ENCODE results near the gene PRKCE. TPM values are rescaled to one million over a fixed set of nuclear protein-coding genes. Genes with fewer than 3 reads are reported as not detected.

Gene PRKCE
- total and polyA plus RNA-seq, 4 experiments from 2014 or later, result 1.8 to 21.7 (median 11.0) TPM

GRCh38 chr2:45617496-45617895 is 34.0 kb upstream of the PRKCE start:
- CTCF ChIA-PET (ENCODE audit: partially characterized antibody), result interaction anchor here (1.3 kb wide), 1 partner anchor 161 kb away, joined by 5 read pairs; no protein-coding TSS in a partner anchor
- no peak overlapping the region for H3K4me3 Mint-ChIP-seq
- no peaks in the 10 kb centered on the region for H3K27me3 ChIP-seq (ENCODE audit: insufficient read depth, low read length)
- intact Hi-C loops (cut with micrococcal nuclease), result no loop called here
- H3K27me3 Mint-ChIP-seq, result peaks cover 8 to 9% of the 10 kb centered on the region in 2 donors
- no peaks in the 10 kb centered on the region for H3K36me3 Mint-ChIP-seq
- H3K27ac ChIP-seq (ENCODE audit: low read depth, low read length), result no peak overlapping the region
- H3K9me3 ChIP-seq (ENCODE audit: control insufficient read depth in 1 of 2, low read length in 2 of 2), result no peaks in the 10 kb centered on the region
- H3K4me1 Mint-ChIP-seq, result no peaks in the 10 kb centered on the region
- H3K27ac Mint-ChIP-seq, result no peak overlapping the region
- no peaks in the 10 kb centered on the region for H3K36me3 ChIP-seq (ENCODE audit: insufficient read depth, low read length)
- no peak for DNase-seq
- H3K4me1 ChIP-seq (ENCODE audit: insufficient read depth, low read length), result no peaks in the 10 kb centered on the region
- POLR2A ChIA-PET (ENCODE audit: partially characterized antibody), result no interaction called here
- no peaks in the 10 kb centered on the region for H3K9me3 Mint-ChIP-seq
- no peak overlapping the region for H3K4me3 ChIP-seq (ENCODE audit: low read length in 2 of 2)

GRCh38 chr2:45622336-45623075 is 29.0 kb upstream of the PRKCE start:
- Histone ChIP-seq H3K27ac (ENCODE audit: low read depth, low read length) (no peak overlapping the region), H3K4me3 (ENCODE audit: low read length in 2 of 2) (no peak overlapping the region), H3K36me3 (ENCODE audit: insufficient read depth, low read length) (no peaks in the 10 kb centered on the region), H3K27me3 (ENCODE audit: insufficient read depth, low read length) (no peaks in the 10 kb centered on the region), H3K4me1 (ENCODE audit: insufficient read depth, low read length) (no peaks in the 10 kb centered on the region), H3K9me3 (ENCODE audit: control insufficient read depth in 1 of 2, low read length in 2 of 2) (no peaks in the 10 kb centered on the region)
- no peak for DNase-seq
- Mint-ChIP-seq H3K9me3 (no peaks in the 10 kb centered on the region), H3K27ac (no peak overlapping the region), H3K4me3 (no peak overlapping the region), H3K36me3 (no peaks in the 10 kb centered on the region), H3K4me1 (no peaks in the 10 kb centered on the region), H3K27me3 (peaks cover 15% of the 10 kb centered on the region in 2 donors)
- POLR2A ChIA-PET (ENCODE audit: partially characterized antibody), result no interaction called here
- intact Hi-C loops (cut with micrococcal nuclease), result no loop called here
- CTCF ChIA-PET (ENCODE audit: partially characterized antibody), result interaction anchor here (1.0 kb wide), 1 partner anchor 156 kb away, joined by 3 read pairs; no protein-coding TSS in a partner anchor

DNA sequence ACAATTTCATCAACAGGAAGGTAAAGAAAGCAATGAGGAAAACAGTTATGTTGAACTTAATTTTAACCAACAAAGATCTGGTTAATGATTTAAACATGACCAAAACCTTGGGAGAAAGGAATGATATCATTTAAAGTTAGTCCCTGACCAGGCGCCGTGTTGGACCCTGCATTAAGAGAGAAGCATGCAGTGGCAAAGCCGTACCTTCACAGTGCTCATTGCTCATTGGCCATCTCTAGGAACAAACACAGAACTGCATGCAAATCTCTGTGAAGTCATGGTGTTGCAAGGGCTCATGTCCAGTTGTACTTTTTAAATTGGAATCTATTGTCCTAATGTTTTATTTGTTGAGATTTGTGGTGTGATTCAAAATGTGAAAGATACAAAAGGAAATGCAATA is 28.4 kb upstream of the PRKCE start:
- Histone ChIP-seq H3K36me3 (ENCODE audit: insufficient read depth, low read length) (no peaks in the 10 kb centered on the region), H3K4me3 (ENCODE audit: low read length in 2 of 2) (no peak overlapping the region), H3K27me3 (ENCODE audit: insufficient read depth, low read length) (no peaks in the 10 kb centered on the region), H3K9me3 (ENCODE audit: control insufficient read depth in 1 of 2, low read length in 2 of 2) (no peaks in the 10 kb centered on the region), H3K27ac (ENCODE audit: low read depth, low read length) (no peak overlapping the region), H3K4me1 (ENCODE audit: insufficient read depth, low read length) (no peaks in the 10 kb centered on the region)
- no peaks in the 10 kb centered on the region for H3K36me3 Mint-ChIP-seq
- intact Hi-C loops (cut with micrococcal nuclease), result no loop called here
- no peaks in the 10 kb centered on the region for H3K4me1 Mint-ChIP-seq
- no peak overlapping the region for H3K4me3 Mint-ChIP-seq
- ChIA-PET POLR2A (ENCODE audit: partially characterized antibody) (no interaction called here), CTCF (ENCODE audit: partially characterized antibody) (interaction anchor here (0.6 to 1.0 kb wide), 2 partner anchors 140 to 156 kb away, joined by 3 read pairs; no protein-coding TSS in a partner anchor)
- H3K9me3 Mint-ChIP-seq, result no peaks in the 10 kb centered on the region
- no peak for DNase-seq
- no peak overlapping the region for H3K27ac Mint-ChIP-seq
- H3K27me3 Mint-ChIP-seq, result peaks cover 15 to 16% of the 10 kb centered on the region in 2 donors

DNA sequence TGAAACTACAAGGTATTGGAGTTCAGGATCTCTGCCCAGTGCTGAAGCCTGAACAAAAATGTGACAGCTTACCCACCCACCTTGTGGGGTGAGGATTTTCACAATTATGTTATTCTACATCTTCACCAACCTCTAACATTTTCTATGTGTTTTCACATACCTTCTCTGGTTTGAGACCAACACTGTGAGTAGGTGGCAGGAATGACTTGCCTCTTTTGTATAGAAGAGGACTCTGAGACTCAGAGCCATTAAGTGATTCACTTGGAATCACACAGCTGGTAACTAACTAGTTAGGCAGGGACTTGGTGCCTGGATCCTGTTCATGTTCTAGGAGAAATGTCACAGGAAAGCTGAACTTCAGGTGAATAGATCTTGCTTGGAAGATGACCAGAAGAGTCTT is 25.7 kb upstream of the PRKCE start:
- Histone ChIP-seq H3K36me3 (ENCODE audit: insufficient read depth, low read length) (no peaks in the 10 kb centered on the region), H3K27me3 (ENCODE audit: insufficient read depth, low read length) (no peaks in the 10 kb centered on the region), H3K4me3 (ENCODE audit: low read length in 2 of 2) (no peak overlapping the region), H3K4me1 (ENCODE audit: insufficient read depth, low read length) (no peaks in the 10 kb centered on the region), H3K27ac (ENCODE audit: low read depth, low read length) (no peak overlapping the region), H3K9me3 (ENCODE audit: control insufficient read depth in 1 of 2, low read length in 2 of 2) (no peaks in the 10 kb centered on the region)
- Mint-ChIP-seq H3K27me3 (peaks cover 12 to 18% of the 10 kb centered on the region in 2 donors), H3K36me3 (no peaks in the 10 kb centered on the region), H3K9me3 (peaks cover 0 to 3% (median 0%) of the 10 kb centered on the region in 8 donors), H3K4me1 (no peaks in the 10 kb centered on the region), H3K27ac (no peak overlapping the region), H3K4me3 (no peak overlapping the region)
- intact Hi-C loops (cut with micrococcal nuclease), result no loop called here
- CTCF ChIA-PET (ENCODE audit: partially characterized antibody), result no interaction called here
- DNase-seq, result no peak
- POLR2A ChIA-PET (ENCODE audit: partially characterized antibody), result no interaction called here

GRCh38 chr2:45626387-45627221 is 24.9 kb upstream of the PRKCE start:
- H3K36me3 ChIP-seq (ENCODE audit: insufficient read depth, low read length), result no peaks in the 10 kb centered on the region
- ChIA-PET CTCF (ENCODE audit: partially characterized antibody) (interaction anchor here (1.5 kb wide), 1 partner anchor 14 kb away, joined by 6 read pairs; no protein-coding TSS in a partner anchor), POLR2A (ENCODE audit: partially characterized antibody) (no interaction called here)
- H3K9me3 Mint-ChIP-seq, result peaks cover 0 to 3% (median 0%) of the 10 kb centered on the region in 8 donors
- H3K4me3 ChIP-seq (ENCODE audit: low read length in 2 of 2), result no peak overlapping the region
- H3K4me1 ChIP-seq (ENCODE audit: insufficient read depth, low read length), result no peaks in the 10 kb centered on the region
- no peak overlapping the region for H3K27ac Mint-ChIP-seq
- no peaks in the 10 kb centered on the region for H3K4me1 Mint-ChIP-seq
- H3K27ac ChIP-seq (ENCODE audit: low read depth, low read length), result no peak overlapping the region
- peaks cover 3% of the 10 kb centered on the region for H3K27me3 ChIP-seq (ENCODE audit: insufficient read depth, low read length)
- H3K4me3 Mint-ChIP-seq, result no peak overlapping the region
- intact Hi-C loops (cut with micrococcal nuclease), result no loop called here
- H3K9me3 ChIP-seq (ENCODE audit: control insufficient read depth in 1 of 2, low read length in 2 of 2), result no peaks in the 10 kb centered on the region
- peaks cover 12 to 14% of the 10 kb centered on the region in 2 donors for H3K27me3 Mint-ChIP-seq
- DNase-seq, result no peak
- H3K36me3 Mint-ChIP-seq, result no peaks in the 10 kb centered on the region

GRCh38 chr2:45627911-45628310 is 23.6 kb upstream of the PRKCE start:
- ChIA-PET CTCF (ENCODE audit: partially characterized antibody) (interaction anchor here (1.5 to 2.0 kb wide), 2 partner anchors 13 to 151 kb away, joined by 4 to 6 read pairs; no protein-coding TSS in a partner anchor), POLR2A (ENCODE audit: partially characterized antibody) (no interaction called here)
- no peak overlapping the region for H3K27ac ChIP-seq (ENCODE audit: low read depth, low read length)

GRCh38 chr2:45629971-45630370 is 21.5 kb upstream of the PRKCE start:
- H3K27ac Mint-ChIP-seq, result no peak overlapping the region
- H3K4me1 Mint-ChIP-seq, result no peaks in the 10 kb centered on the region
- peaks cover 15 to 17% of the 10 kb centered on the region in 2 donors for H3K27me3 Mint-ChIP-seq
- ChIA-PET CTCF (ENCODE audit: partially characterized antibody) (no interaction called here), POLR2A (ENCODE audit: partially characterized antibody) (no interaction called here)
- H3K36me3 Mint-ChIP-seq, result no peaks in the 10 kb centered on the region
- no peak overlapping the region for H3K4me3 ChIP-seq (ENCODE audit: low read length in 2 of 2)
- no peaks in the 10 kb centered on the region for H3K4me1 ChIP-seq (ENCODE audit: insufficient read depth, low read length)
- no peaks in the 10 kb centered on the region for H3K36me3 ChIP-seq (ENCODE audit: insufficient read depth, low read length)
- H3K27me3 ChIP-seq (ENCODE audit: insufficient read depth, low read length), result peaks cover 3% of the 10 kb centered on the region
- H3K4me3 Mint-ChIP-seq, result no peak overlapping the region
- no peak overlapping the region for H3K27ac ChIP-seq (ENCODE audit: low read depth, low read length)
- no peak for DNase-seq
- H3K9me3 ChIP-seq (ENCODE audit: control insufficient read depth in 1 of 2, low read length in 2 of 2), result no peaks in the 10 kb centered on the region
- peaks cover 0 to 3% (median 0%) of the 10 kb centered on the region in 8 donors for H3K9me3 Mint-ChIP-seq
- intact Hi-C loops (cut with micrococcal nuclease), result no loop called here

More at GRCh38 chr2:45627911-45628310, 23.6 kb upstream of the PRKCE start:
- Histone ChIP-seq H3K36me3 (ENCODE audit: insufficient read depth, low read length) (no peaks in the 10 kb centered on the region), H3K4me3 (ENCODE audit: low read length in 2 of 2) (no peak overlapping the region), H3K27me3 (ENCODE audit: insufficient read depth, low read length) (peaks cover 3% of the 10 kb centered on the region), H3K9me3 (ENCODE audit: control insufficient read depth in 1 of 2, low read length in 2 of 2) (no peaks in the 10 kb centered on the region), H3K4me1 (ENCODE audit: insufficient read depth, low read length) (no peaks in the 10 kb centered on the region)
- H3K4me3 Mint-ChIP-seq, result no peak overlapping the region
- peaks cover 8 to 12% of the 10 kb centered on the region in 2 donors for H3K27me3 Mint-ChIP-seq
- intact Hi-C loops (cut with micrococcal nuclease), result no loop called here
- H3K27ac Mint-ChIP-seq, result no peak overlapping the region
- H3K9me3 Mint-ChIP-seq, result peaks cover 0 to 3% (median 0%) of the 10 kb centered on the region in 8 donors
- no peaks in the 10 kb centered on the region for H3K4me1 Mint-ChIP-seq
- no peaks in the 10 kb centered on the region for H3K36me3 Mint-ChIP-seq
- DNase-seq, result no peak

All from CD4-positive, alpha-beta memory T cell (primary cell).